ENCODE data around the gene COLEC12. TPM values are rescaled to one million over a fixed set of nuclear protein-coding genes. Genes with fewer than 3 reads are reported as not detected.

Gene COLEC12
- total RNA-seq, 1 experiment from 2014 or later = 0.03 TPM

GRCh38 chr18:433960-434359, 66.5 kb downstream of the COLEC12 start:
- in situ Hi-C loops (cut with HindIII; ENCODE audit: low pct_unique_long_range_greater_than_20kb, low sequenced_read_pairs) = no loop called here
- TF ChIP-seq REST (IDR thresholded peaks at IDR 0.05; ENCODE audit: insufficient read depth in 1 of 2, low read depth in 2 of 2, low read length in 1 of 2) = no peak
- no peak for TF ChIP-seq SIN3A (IDR thresholded peaks at IDR 0.05; ENCODE audit: borderline replicate concordance, insufficient read depth, low read depth, low read length)
- TF ChIP-seq POLR2AphosphoS5 (IDR thresholded peaks at IDR 0.05; ENCODE audit: low read depth, low read length) = no peak
- TF ChIP-seq CTCF (IDR thresholded peaks at IDR 0.05) = no peak
- TF ChIP-seq TCF7L2 (IDR thresholded peaks at IDR 0.05; ENCODE audit: low read depth, low read length) = no peak
- no TSS peak for BruUV-seq (replicated peaks)
- ChIA-PET CTCF (no interaction called here), POLR2A (no interaction called here)
- DNase-seq (ENCODE audit: low read depth, low spot score) = no peak
- H3K27me3 ChIP-seq (ENCODE audit: control insufficient read depth, insufficient read depth, low read length) = no peaks in the 10 kb centered on the region
- no peaks in the 10 kb centered on the region for H3K9me3 ChIP-seq (ENCODE audit: control insufficient read depth, insufficient read depth, low read depth, low read length)
- H3K4me3 ChIP-seq (ENCODE audit: low read depth in 2 of 2, low read length in 2 of 2) = no peak overlapping the region
- H3K36me3 ChIP-seq (ENCODE audit: control insufficient read depth, insufficient read depth, low read length) = no peaks in the 10 kb centered on the region
- H3K4me1 ChIP-seq (ENCODE audit: control insufficient read depth, insufficient read depth, low read length) = no peaks in the 10 kb centered on the region
- no peak overlapping the region for H3K27ac ChIP-seq (ENCODE audit: low read length)
- ATAC-seq = no peak
- intact Hi-C loops (cut with micrococcal nuclease; ENCODE audit: unreplicated experiment) = no loop called here

- CTCF ChIA-PET = no interaction called here
- Histone ChIP-seq H3K9me3 (ENCODE audit: control insufficient read depth, insufficient read depth, low read depth, low read length) (no peaks in the 10 kb centered on the region), H3K36me3 (ENCODE audit: control insufficient read depth, insufficient read depth, low read length) (no peaks in the 10 kb centered on the region), H3K4me3 (ENCODE audit: low read depth in 2 of 2, low read length in 2 of 2) (no peak overlapping the region), H3K4me1 (ENCODE audit: control insufficient read depth, insufficient read depth, low read length) (no peaks in the 10 kb centered on the region), H3K27me3 (ENCODE audit: control insufficient read depth, insufficient read depth, low read length) (no peaks in the 10 kb centered on the region), H3K27ac (ENCODE audit: low read length) (no peak overlapping the region)
- no peak for DNase-seq (ENCODE audit: low read depth, low spot score)
- no TSS peak for BruUV-seq (replicated peaks)
- POLR2A ChIA-PET = no interaction called here
- TF ChIP-seq TCF7L2 (IDR thresholded peaks at IDR 0.05; ENCODE audit: low read depth, low read length) = no peak
- TF ChIP-seq SIN3A (IDR thresholded peaks at IDR 0.05; ENCODE audit: borderline replicate concordance, insufficient read depth, low read depth, low read length) = no peak
- no peak for TF ChIP-seq REST (IDR thresholded peaks at IDR 0.05; ENCODE audit: insufficient read depth in 1 of 2, low read depth in 2 of 2, low read length in 1 of 2)
- no peak for TF ChIP-seq CTCF (IDR thresholded peaks at IDR 0.05)
- no peak for TF ChIP-seq POLR2AphosphoS5 (IDR thresholded peaks at IDR 0.05; ENCODE audit: low read depth, low read length)
- no peak for ATAC-seq
- intact Hi-C loops (cut with micrococcal nuclease; ENCODE audit: unreplicated experiment) (no loop called here), in situ Hi-C loops (cut with HindIII; ENCODE audit: low pct_unique_long_range_greater_than_20kb, low sequenced_read_pairs) (no loop called here)
Observed at GRCh38 chr18:433298-433697, 67.2 kb downstream of the COLEC12 start.

All from Panc1 (cell line).